Measurements from ENCODE around the gene RIN3.

GRCh38 chr14:92553438-92553837 lies 39.9 kb downstream of the RIN3 start:
- TF ChIP-seq CTCF (IDR thresholded peaks at IDR 0.05) (no peak), POLR2A (IDR thresholded peaks at IDR 0.05) (no peak)

Measured in testis (tissue), 2 donors.